ENCODE data around the gene NFATC2IP.

GRCh38 chr16:28980929-28981328 lies 30.2 kb downstream of the NFATC2IP start:
- TF ChIP-seq POLR2A (IDR thresholded peaks at IDR 0.05; ENCODE audit: low read depth, low read length) (no peak), POLR2AphosphoS5 (IDR thresholded peaks at IDR 0.05; ENCODE audit: low read depth, low read length) (no peak)
